ENCODE measurements around the gene HMCN1.
"Not testable (repeated sequence)": the region's sequence is repeated elsewhere in the genome, so short reads cannot be mapped to it uniquely, and the experiment has no call there.

HMCN1 gene

DNA sequence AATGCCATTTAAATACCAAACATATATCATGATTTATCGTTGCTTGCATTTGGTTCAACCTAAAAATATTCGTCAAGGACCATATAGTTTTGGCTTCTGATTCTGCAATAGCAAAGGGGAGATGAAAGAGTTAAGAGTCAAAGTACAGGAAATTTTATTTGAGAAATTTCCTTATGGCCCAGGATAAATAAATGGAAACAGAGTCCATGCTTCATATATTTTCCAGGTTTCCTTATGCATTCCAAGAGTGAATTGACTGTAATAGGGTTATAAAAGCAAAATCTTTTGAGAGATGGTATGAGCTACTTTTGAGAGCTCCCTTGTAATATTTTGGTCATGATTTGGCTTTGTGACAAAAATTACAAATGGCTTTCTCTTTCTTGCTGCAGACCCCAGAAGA, 140.1 kb downstream of the HMCN1 start:
- Histone ChIP-seq H3K27me3 (no peaks in the 10 kb centered on the region), H3K4me1 (no peaks in the 10 kb centered on the region), H3K4me3 (ENCODE audit: low read depth, low read length) (no peak overlapping the region), H3K36me3 (no peaks in the 10 kb centered on the region), H3K9me3 (no peaks in the 10 kb centered on the region)
- DNase-seq, result no peak
- TF ChIP-seq, protein P1, sequence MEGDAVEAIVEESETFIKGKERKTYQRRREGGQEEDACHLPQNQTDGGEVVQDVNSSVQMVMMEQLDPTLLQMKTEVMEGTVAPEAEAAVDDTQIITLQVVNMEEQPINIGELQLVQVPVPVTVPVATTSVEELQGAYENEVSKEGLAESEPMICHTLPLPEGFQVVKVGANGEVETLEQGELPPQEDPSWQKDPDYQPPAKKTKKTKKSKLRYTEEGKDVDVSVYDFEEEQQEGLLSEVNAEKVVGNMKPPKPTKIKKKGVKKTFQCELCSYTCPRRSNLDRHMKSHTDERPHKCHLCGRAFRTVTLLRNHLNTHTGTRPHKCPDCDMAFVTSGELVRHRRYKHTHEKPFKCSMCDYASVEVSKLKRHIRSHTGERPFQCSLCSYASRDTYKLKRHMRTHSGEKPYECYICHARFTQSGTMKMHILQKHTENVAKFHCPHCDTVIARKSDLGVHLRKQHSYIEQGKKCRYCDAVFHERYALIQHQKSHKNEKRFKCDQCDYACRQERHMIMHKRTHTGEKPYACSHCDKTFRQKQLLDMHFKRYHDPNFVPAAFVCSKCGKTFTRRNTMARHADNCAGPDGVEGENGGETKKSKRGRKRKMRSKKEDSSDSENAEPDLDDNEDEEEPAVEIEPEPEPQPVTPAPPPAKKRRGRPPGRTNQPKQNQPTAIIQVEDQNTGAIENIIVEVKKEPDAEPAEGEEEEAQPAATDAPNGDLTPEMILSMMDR (IDR thresholded peaks at IDR 0.05; ENCODE audit: low read depth, low read length), result no peak

GRCh38 chr1:185880330-185880729, 146.1 kb downstream of the HMCN1 start:
- Histone ChIP-seq H3K9me3 (no peaks in the 10 kb centered on the region), H3K4me1 (no peaks in the 10 kb centered on the region), H3K36me3 (no peaks in the 10 kb centered on the region), H3K27me3 (no peaks in the 10 kb centered on the region), H3K4me3 (ENCODE audit: low read depth, low read length) (no peak overlapping the region)
- TF ChIP-seq, protein P1 (IDR thresholded peaks at IDR 0.05; ENCODE audit: low read depth, low read length), result no peak
- DNase-seq, result no peak

DNA sequence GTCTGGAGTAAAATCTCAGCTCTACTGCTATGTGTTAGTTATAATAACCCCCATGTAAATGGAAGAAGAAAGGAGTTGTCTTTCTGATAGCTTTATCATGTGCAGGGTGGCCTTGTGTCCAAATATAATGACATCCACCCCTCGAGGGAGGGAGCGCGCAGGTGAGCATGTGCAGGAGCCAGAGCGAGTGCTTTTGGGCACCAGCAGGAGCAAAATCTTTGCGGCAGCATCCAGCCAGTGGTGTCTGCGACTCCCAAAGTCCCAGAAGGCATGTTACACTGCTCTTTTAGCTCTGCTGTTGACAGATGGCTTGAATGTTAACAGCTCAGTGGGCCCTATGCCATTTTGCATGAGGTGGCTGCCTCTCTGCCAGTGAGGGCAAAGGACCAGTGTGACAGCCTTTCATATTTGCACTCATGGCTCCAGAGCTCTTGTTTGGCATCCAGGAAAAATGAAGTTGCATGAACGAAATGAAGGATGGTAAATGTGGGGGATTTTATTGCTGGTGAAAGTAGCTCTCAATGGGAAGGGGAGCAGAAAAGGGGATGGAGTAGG, 146.7 kb downstream of the HMCN1 start:
- Histone ChIP-seq H3K4me1 (no peaks in the 10 kb centered on the region), H3K9me3 (no peaks in the 10 kb centered on the region), H3K36me3 (no peaks in the 10 kb centered on the region), H3K27me3 (no peaks in the 10 kb centered on the region), H3K4me3 (ENCODE audit: low read depth, low read length) (no peak overlapping the region)
- TF ChIP-seq, protein P1 (IDR thresholded peaks at IDR 0.05; ENCODE audit: low read depth, low read length), result no peak
- DNase-seq, result no peak

- Histone ChIP-seq H3K36me3 (no peaks in the 10 kb centered on the region), H3K9me3 (no peaks in the 10 kb centered on the region), H3K4me1 (no peaks in the 10 kb centered on the region), H3K27me3 (no peaks in the 10 kb centered on the region), H3K4me3 (ENCODE audit: low read depth, low read length) (no peak overlapping the region)
- TF ChIP-seq, protein P1 (IDR thresholded peaks at IDR 0.05; ENCODE audit: low read depth, low read length), result no peak
- no peak for DNase-seq
Measured at GRCh38 chr1:185886046-185886445, 151.9 kb downstream of the HMCN1 start.

DNA sequence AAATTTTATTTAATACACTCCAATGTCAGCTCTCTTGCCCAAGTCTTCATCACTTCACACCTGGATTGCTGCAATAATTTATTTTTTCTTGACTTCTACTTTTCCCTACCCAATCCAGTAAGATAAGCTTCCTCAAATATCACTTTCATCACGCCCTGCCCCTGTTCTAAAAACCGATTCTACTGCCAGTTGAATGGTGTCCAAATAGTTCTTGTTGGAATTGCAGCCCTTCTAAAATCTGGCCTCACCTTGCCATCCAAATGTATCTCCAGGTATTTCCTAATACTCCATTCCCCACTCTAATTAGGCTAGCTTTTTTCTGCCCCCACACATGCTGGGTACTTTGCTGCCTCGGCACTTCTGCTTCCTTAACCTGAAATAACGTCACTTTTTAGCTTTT, 152.5 kb downstream of the HMCN1 start:
- no peaks in the 10 kb centered on the region for H3K9me3 ChIP-seq
- TF ChIP-seq, protein P1 (IDR thresholded peaks at IDR 0.05; ENCODE audit: low read depth, low read length), result no peak
- H3K4me1 ChIP-seq, result no peaks in the 10 kb centered on the region
- H3K27me3 ChIP-seq, result no peaks in the 10 kb centered on the region
- no peak for DNase-seq
- no peak overlapping the region for H3K4me3 ChIP-seq (ENCODE audit: low read depth, low read length)
- H3K36me3 ChIP-seq, result no peaks in the 10 kb centered on the region

DNA sequence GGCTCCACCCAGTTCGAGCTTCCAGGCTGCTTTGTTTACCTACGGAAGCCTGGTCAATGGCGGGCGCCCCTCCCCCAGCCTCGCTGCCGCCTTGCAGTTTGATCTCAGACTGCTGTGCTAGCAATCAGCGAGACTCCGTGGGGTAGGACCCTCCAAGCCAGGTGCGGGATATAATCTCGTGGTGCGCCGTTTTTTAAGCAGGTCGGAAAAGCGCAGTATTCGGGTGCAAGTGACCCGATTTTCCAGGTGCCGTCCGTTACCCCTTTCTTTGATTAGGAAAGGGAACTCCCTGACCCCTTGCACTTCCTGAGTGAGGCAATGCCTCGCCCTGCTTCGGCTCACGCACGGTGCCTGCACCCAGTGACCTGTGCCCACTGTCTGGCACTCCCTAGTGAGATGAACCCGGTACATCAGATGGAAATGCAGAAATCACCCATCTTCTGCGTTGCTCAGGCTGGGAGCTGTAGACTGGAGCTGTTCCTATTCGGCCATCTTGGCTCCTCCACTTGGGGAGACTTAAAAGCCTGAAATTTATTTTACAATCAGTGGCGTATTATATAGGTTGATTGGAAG, 158.7 kb downstream of the HMCN1 start:
- not testable (repeated sequence) for H3K4me3 ChIP-seq (ENCODE audit: low read depth, low read length); H3K36me3 ChIP-seq; H3K9me3 ChIP-seq; H3K4me1 ChIP-seq; DNase-seq; H3K27me3 ChIP-seq

Measured in BE2C (cell line).